OCI-M1 (cell line): ENCODE measurements around the gene RBM19.
A peak's percentile ranks its signal among the peaks of the same experiment; 100 is the strongest.
"Not testable (repeated sequence)": the region's sequence is repeated elsewhere in the genome, so short reads cannot be mapped to it uniquely, and the experiment has no call there.

ENCODE experiments used
- DNase-seq: peaks from one replicate; lab custom pipeline; 2025; lab: John Stamatoyannopoulos, UW

Gene RBM19

GRCh38 chr12:113965951-113966797 lies at the start of gene RBM19:
TSS of gene RBM19 (minus strand) at chr12:113966325. CDS start at chr12:113966227, 98 bp downstream.
- DNase-seq = peak; percentile 99

- DNase-seq = no peak
Measured at GRCh38 chr12:114015851-114016250, 49.7 kb upstream of the RBM19 start.

GRCh38 chr12:114013575-114014345 lies 47.6 kb upstream of the RBM19 start:
- DNase-seq = peak; percentile 24

GRCh38 chr12:114012744-114013431 lies 46.8 kb upstream of the RBM19 start:
- no peak for DNase-seq

GRCh38 chr12:114011711-114012110 lies 45.6 kb upstream of the RBM19 start:
- no peak for DNase-seq

- DNase-seq = no peak
Measured at GRCh38 chr12:114006482-114007425, 40.6 kb upstream of the RBM19 start.

- no peak for DNase-seq
Measured at GRCh38 chr12:114004402-114004801, 38.3 kb upstream of the RBM19 start.

- no peak for DNase-seq
Measured at GRCh38 chr12:114003286-114003685, 37.2 kb upstream of the RBM19 start.

- DNase-seq = no peak
Measured at GRCh38 chr12:114001511-114002340, 35.6 kb upstream of the RBM19 start.

- DNase-seq = no peak
Measured at GRCh38 chr12:114000861-114001260, 34.7 kb upstream of the RBM19 start.

- not testable (repeated sequence) for DNase-seq
Measured at GRCh38 chr12:114000261-114000660, 34.1 kb upstream of the RBM19 start.

GRCh38 chr12:113997365-113997764 lies 31.2 kb upstream of the RBM19 start:
- no peak for DNase-seq

- peak; percentile 7 for DNase-seq
Measured at GRCh38 chr12:113996026-113996425, 29.9 kb upstream of the RBM19 start.

GRCh38 chr12:113994051-113994450 lies 27.9 kb upstream of the RBM19 start:
- DNase-seq = no peak

GRCh38 chr12:113992751-113993150 lies 26.6 kb upstream of the RBM19 start:
- DNase-seq = not testable (repeated sequence)

- no peak for DNase-seq
Measured at GRCh38 chr12:113991224-113992044, 25.3 kb upstream of the RBM19 start.

- DNase-seq = no peak
Measured at GRCh38 chr12:113990250-113991223, 24.4 kb upstream of the RBM19 start.

- DNase-seq = no peak
Measured at GRCh38 chr12:113988976-113989375, 22.9 kb upstream of the RBM19 start.
